NCI-H2107 treated with DMSO at 0.1 percent for 48 hours (cell line): ENCODE measurements around the gene CFAP206.
"Not testable (repeated sequence)": the region's sequence is repeated elsewhere in the genome, so short reads cannot be mapped to it uniquely, and the experiment has no call there.

Experiments used
- DNase-seq: peaks from one replicate; lab custom pipeline; 2025; ENCODE audit not compliant: unreplicated experiment; lab: John Stamatoyannopoulos, UW

The CFAP206 gene

GRCh38 chr6:87420360-87420759 is 12.6 kb downstream of the CFAP206 start:
- DNase-seq, result no peak

- DNase-seq, result no peak
Measured at GRCh38 chr6:87421576-87421975, 13.8 kb downstream of the CFAP206 start.

DNA sequence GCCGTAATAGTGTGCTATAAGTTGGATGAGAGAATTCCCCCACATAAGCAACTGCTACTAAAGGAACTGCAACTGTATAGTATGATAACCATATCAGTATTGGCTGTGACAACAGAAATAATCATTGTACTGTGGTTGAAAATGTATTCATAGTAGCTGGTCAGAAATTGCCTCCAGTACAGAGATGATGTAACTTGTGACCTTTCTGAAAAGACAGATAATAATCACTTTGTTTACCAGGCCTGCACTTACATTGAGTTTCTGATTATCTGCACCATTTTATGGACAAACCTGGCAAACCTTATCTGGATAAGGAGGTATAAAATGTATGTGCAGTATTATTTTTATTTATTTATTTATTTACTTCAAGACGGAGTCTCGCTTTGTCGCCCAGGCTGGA is 19.0 kb downstream of the CFAP206 start:
- DNase-seq, result no peak

DNA sequence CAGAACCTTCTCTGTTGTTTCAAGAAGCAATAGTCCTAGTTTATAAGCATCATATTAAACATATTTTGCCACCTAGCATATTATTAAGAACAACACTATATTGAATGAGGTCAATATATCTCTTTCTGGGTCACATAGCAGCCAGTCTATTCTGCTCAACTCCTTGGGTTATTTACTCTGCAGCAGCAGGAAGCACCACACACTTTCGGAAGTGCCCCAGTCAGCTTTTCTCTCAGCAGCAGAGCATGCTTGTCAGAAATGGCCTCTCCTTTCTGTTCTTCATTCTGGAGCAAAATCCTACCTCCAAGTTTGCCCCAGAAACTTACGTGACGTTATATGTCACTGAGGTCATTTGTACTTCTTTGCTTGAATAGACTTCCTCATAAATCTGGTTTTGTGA is 22.7 kb downstream of the CFAP206 start:
- peak; percentile 12 for DNase-seq

- DNase-seq, result no peak
Measured at GRCh38 chr6:87431263-87431662, 23.5 kb downstream of the CFAP206 start.

GRCh38 chr6:87436435-87436834 is 28.7 kb downstream of the CFAP206 start:
- no peak for DNase-seq

DNA sequence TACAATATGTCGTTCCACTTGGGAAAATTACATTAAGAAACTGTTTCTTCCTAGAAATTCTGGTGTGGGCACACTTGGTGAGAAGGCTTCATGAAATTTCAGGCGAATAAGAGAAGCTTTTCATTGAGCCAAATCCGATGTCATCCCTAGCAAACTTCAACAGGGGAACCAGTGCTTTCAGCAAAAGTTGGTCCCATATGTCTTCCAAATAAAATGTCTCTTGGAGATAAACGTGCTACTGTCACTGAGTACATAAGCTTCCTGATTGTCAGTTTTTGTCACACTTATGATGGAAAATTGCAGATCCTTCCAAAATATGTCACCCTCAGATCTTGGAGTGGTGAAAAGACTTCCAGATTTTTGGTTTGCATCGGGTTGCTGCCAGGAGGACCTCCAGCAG is 33.9 kb downstream of the CFAP206 start:
- DNase-seq, result no peak

DNA sequence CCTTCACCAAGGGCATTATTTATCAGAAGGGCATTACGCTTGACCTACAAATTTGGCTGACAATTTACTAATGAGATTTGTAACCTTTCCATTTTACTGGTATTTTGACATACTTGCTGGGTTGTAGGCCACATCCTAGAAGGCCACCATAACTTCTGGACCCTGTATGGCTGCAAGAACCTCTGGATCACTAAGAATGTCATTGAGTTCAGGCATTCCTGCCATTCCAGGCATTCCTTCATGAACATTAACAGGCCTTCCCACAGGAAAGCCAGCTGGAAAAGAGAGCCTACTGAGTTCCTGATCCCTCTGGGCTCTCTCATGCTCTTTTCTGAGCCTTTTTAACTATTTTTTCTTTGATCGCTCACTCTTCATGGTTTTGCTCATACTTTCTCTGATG is 36.6 kb downstream of the CFAP206 start:
- no peak for DNase-seq

DNA sequence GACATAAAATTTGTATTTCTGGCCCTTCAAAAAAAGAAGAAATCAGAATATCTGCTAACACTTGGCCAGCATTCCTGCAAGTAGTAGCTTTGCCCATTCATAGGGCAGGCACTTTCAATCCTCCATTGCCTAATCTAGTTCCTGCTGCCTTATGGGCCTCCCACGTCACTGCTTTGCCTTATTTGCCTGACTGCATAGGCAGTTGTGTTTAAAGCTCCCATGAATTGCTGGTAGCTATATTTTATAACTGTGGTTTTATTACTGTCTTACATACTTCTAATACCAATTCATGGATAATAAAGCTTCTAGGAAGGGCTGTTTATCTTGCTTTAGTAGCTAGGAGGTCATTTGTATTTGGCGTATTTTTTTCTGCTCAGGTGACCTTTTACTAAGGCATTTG is 57.3 kb downstream of the CFAP206 start:
- DNase-seq, result no peak

GRCh38 chr6:87472525-87473418 is 65.0 kb downstream of the CFAP206 start, which contains the start of gene SLC35A1:
Gene SLC35A1, plus strand, starts transcription at chr6:87472974. Its CDS starts 30 bp downstream, at chr6:87473004.
- peak; percentile 68 for DNase-seq

- peak; percentile 28 for DNase-seq
Measured at GRCh38 chr6:87473419-87473903, 65.7 kb downstream of the CFAP206 start.

DNA sequence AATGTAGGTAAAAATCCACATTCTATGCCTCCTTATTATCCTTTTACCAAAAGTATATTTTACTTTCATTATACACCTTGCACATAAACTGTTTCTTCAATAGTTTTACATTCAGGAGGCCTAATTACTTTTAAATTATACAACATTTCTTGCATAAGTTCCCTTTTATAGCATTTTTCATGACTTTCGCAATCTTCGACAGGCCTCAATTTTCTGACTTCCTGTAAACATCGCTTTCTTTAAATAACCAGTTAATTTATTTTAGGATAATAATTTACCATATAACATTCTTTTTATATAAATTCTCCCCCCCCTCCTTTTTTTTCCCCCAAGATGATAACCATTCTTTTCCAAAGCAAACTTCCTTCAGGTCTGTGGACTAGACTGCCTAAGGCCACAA is 74.2 kb downstream of the CFAP206 start:
- no peak for DNase-seq

DNA sequence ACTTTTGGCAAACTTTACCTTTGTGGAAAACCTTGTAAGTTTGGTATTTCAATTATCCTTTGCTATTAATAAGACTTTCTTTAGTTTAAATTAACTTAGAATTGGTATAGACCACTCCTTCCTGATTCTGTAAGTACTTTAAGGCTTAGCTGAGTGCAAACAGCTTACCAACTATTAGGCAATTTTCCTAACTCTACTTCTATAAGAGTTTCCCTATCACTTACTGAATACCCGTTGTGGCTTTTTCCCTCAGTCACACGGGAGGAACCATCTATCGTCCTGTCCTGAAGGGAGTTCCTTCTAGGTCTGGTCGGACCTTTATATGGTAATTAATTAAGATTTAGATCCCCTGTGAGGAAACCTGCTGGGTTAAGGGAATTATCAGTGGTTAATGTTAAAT is 74.6 kb downstream of the CFAP206 start:
- DNase-seq, result no peak

GRCh38 chr6:87483929-87484328 is 76.2 kb downstream of the CFAP206 start:
- DNase-seq, result no peak

GRCh38 chr6:87484491-87484890 is 76.7 kb downstream of the CFAP206 start:
- no peak for DNase-seq

DNA sequence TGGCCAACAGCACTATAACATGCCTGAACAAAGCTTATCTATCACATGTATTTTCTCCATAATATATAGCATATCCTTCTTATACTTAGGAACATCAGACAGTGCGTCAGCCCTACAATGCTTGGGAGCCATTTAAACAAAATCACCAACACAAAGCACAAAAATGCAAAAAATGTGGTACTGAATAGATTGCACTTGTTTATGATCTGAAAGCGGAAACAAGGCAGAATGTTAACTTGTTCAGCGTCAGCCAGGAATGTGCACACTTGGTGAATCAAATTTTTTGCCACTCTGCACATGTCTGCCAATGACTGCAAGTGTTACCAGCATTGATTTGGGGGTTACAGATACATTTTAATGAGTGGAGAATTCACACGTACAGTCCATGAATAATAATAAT is 79.8 kb downstream of the CFAP206 start:
- no peak for DNase-seq

- DNase-seq, result not testable (repeated sequence)
Measured at GRCh38 chr6:87489326-87489725, 81.6 kb downstream of the CFAP206 start.

DNA sequence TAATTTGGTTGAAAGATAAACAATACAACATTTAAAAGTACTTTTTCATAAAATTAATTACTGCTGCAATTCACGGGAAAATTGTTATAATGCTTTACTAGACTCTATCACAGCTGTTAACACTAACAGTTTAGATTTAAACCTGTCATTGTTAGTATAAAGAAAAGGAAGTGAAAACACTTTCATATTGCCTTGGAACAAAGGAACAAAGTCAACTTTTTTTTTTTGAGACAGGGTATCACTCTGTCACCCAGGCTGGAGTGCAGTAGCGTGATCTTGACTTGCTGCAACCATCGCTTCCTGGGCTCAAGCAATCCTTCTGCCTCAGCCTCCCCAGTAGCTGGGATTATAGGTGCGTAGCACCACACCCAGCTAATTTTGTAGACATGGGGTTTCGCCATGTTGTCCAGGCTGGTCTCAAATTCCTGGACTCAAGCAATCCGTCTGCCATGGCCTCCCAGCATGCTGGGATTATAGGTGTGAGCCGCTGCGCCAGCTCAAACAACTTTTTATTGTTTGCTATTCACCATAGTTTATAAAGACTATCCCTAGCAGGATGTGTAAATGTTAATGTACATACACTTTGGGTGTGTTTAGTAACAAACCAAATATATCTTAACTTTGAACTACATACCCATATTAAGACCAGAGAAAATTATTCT is 87.1 kb downstream of the CFAP206 start:
- DNase-seq, result no peak

GRCh38 chr6:87498048-87498447 is 90.3 kb downstream of the CFAP206 start:
- no peak for DNase-seq

DNA sequence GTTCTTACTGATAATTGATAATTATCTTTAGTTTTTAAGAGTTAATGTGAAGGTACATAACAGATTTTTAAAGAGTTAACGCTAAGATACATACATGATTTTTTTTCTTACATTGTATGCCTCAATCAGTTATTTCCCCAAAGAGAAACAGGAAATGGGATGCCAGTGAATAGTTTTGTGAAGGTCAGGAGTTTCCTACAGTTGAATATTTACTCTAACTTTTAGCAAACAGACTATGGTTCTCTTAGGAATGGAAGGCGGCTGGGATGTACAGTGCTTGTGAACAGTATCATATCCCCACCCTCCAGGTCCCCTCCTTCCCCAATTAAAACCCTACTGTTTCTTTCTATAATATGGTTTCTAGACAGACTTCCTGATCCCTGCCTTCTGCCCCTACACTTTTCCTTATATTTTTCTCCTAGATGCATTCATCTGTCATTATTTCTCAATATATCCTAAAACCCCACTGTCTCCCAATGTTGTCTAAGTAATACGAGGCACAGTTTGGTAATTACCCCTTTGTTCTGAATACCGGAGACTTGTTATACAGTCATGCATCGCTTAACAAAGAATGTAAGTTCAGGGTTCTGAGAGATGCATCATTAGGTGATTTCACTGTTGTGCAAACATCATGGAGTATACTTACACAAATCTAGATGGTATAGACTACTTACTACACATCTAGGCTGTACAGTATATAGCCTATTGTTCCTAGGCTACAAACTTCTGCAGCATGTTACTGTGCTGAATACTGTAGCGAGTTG is 94.2 kb downstream of the CFAP206 start:
- peak; percentile 20 for DNase-seq

- DNase-seq, result no peak
Measured at GRCh38 chr6:87504441-87504840, 96.7 kb downstream of the CFAP206 start.
